Natural killer cell (primary cell): ENCODE measurements around the gene ANK3. TPM values are rescaled to one million over a fixed set of nuclear protein-coding genes. Genes with fewer than 3 reads are reported as not detected.

Experiments used
- ATAC-seq, 3 donors: fragments of 150-1000 bp in 2 of 3; fragments of 200-7000 bp in 1 of 3; cut with Tn5 transposase; 1 replicate in 1 of 3; 2 replicates in 2 of 3; pipeline ENCODE4 v1.10.0; 2021; ENCODE audit warnings: mild to moderate bottlenecking in 2 of 3, moderate library complexity in 2 of 3
- DNase-seq, 2 donors: peaks; one replicate each; pipeline versions ENCODE4 v3.0.0 to v3.0.0-alpha.2; 2013 to 2021; ENCODE audit warnings: mixed read lengths in 1 of 2
- H3K27ac ChIP-seq: one replicate; pipeline ENCODE4 v1.5.1; 2013; ENCODE audit warnings: mild to moderate bottlenecking, low read length
- H3K27me3 ChIP-seq: one replicate; pipeline ENCODE4 v1.6.1; 2013; ENCODE audit warnings: low read length; ENCODE audit not compliant: control insufficient read depth, insufficient read depth
- H3K36me3 ChIP-seq: one replicate; pipeline ENCODE4 v1.6.1; 2013; ENCODE audit warnings: low read length; ENCODE audit not compliant: control insufficient read depth, insufficient read depth
- H3K4me1 ChIP-seq: one replicate; pipeline ENCODE4 v1.6.1; 2013; ENCODE audit warnings: low read length; ENCODE audit not compliant: control insufficient read depth, insufficient read depth
- H3K4me3 ChIP-seq: one replicate; pipeline ENCODE4 v1.5.1; 2013; ENCODE audit warnings: low read length
- H3K9me3 ChIP-seq: one replicate; pipeline ENCODE4 v1.6.1; 2013; ENCODE audit warnings: low read length; ENCODE audit not compliant: control insufficient read depth, insufficient read depth
- H3K27ac Mint-ChIP-seq, 2 donors: one replicate each; pipeline ENCODE4 v1.8.0; 2022; ENCODE audit warnings: mild to moderate bottlenecking in 2 of 2, mixed read lengths in 2 of 2, moderate library complexity in 1 of 2
- H3K27me3 Mint-ChIP-seq, 2 donors: one replicate each; pipeline ENCODE4 v1.8.0; 2022; ENCODE audit warnings: low read depth in 2 of 2, mixed read lengths in 2 of 2
- H3K36me3 Mint-ChIP-seq: one replicate; pipeline ENCODE4 v1.8.0; 2022; ENCODE audit warnings: mixed read lengths
- H3K4me1 Mint-ChIP-seq, 2 donors: one replicate each; pipeline ENCODE4 v1.8.0; 2022; ENCODE audit warnings: mixed read lengths in 2 of 2
- H3K4me3 Mint-ChIP-seq: one replicate; pipeline ENCODE4 v1.8.0; 2022; ENCODE audit warnings: mild to moderate bottlenecking, moderate library complexity, mixed read lengths
- H3K9me3 Mint-ChIP-seq, 2 donors: one replicate each; pipeline ENCODE4 v1.8.0; 2022; ENCODE audit warnings: mixed read lengths in 2 of 2
- WGBS: methylation state at CpG from one replicate; pipeline ENCODE4 v1.1.7; 2013; ENCODE audit warnings: missing lambda C conversion rate; ENCODE audit not compliant: insufficient coverage; 5-methylcytosine and 5-hydroxymethylcytosine counted together
- intact Hi-C: fragments of 100-400 bp; cut with micrococcal nuclease; formaldehyde crosslinking; loops from one replicate; pipeline ENCODE4 v1.14.2; 2022
- total RNA-seq, 4 donors: library from RNA; stranded (reverse); fragments of 120-200 nt in 1 of 4; gene quantifications; one replicate each; pipeline versions ENCODE4 v1.2.3 to v1.2.4, GENCODE V29; 2013 to 2022
- TF ChIP-seq, protein P1 (sequence below): fragments of 200-600 bp; IDR thresholded peaks from one replicate; pipeline ENCODE4 v1.8.0; 2022; ENCODE audit warnings: antibody characterized with exemption

Gene ANK3
- total RNA-seq, 3 donors from 2014 or later (not counting 1 experiment from before 2014, with no cell fraction given), result 4.4 to 12.9 (median 11.4) TPM

DNA sequence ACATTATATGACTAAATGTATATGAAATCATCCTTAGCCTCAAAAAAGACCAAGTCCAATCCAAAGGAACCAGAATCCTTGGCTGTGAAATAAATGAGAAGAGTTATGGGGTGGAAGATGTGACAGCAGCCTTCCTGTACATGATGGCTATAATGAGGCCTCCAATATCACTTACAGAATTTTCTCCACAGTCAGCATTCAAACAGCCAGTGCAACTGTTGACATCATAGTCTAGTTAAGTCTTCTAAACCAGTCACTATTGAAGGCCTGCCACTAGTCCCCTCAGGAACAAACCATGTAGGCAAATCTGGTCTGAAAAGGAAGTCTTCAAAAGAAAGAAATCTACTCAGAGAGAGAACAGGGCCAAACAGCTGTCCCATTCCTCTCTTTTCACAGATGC is 263.8 kb downstream of the ANK3 start:
- no peaks in the 10 kb centered on the region for H3K36me3 ChIP-seq
- H3K27ac ChIP-seq, result no peak overlapping the region
- no peaks in the 10 kb centered on the region for H3K27me3 ChIP-seq
- H3K4me1 ChIP-seq, result no peaks in the 10 kb centered on the region
- ATAC-seq, result no peak
- Mint-ChIP-seq H3K4me1 (no peaks in the 10 kb centered on the region), H3K36me3 (no peaks in the 10 kb centered on the region), H3K27ac (no peak overlapping the region), H3K9me3 (no peaks in the 10 kb centered on the region), H3K27me3 (no peaks in the 10 kb centered on the region), H3K4me3 (no peak overlapping the region)
- TF ChIP-seq, protein P1, sequence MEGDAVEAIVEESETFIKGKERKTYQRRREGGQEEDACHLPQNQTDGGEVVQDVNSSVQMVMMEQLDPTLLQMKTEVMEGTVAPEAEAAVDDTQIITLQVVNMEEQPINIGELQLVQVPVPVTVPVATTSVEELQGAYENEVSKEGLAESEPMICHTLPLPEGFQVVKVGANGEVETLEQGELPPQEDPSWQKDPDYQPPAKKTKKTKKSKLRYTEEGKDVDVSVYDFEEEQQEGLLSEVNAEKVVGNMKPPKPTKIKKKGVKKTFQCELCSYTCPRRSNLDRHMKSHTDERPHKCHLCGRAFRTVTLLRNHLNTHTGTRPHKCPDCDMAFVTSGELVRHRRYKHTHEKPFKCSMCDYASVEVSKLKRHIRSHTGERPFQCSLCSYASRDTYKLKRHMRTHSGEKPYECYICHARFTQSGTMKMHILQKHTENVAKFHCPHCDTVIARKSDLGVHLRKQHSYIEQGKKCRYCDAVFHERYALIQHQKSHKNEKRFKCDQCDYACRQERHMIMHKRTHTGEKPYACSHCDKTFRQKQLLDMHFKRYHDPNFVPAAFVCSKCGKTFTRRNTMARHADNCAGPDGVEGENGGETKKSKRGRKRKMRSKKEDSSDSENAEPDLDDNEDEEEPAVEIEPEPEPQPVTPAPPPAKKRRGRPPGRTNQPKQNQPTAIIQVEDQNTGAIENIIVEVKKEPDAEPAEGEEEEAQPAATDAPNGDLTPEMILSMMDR, result no peak
- no peak overlapping the region for H3K4me3 ChIP-seq
- DNase-seq, result no peak
- no peaks in the 10 kb centered on the region for H3K9me3 ChIP-seq
- intact Hi-C loops, result no loop called here

- H3K9me3 Mint-ChIP-seq, result no peaks in the 10 kb centered on the region
- WGBS, result 94% methylated on average over 3 of the region's 5 CpGs
- no peak for ATAC-seq
- Histone ChIP-seq H3K9me3 (no peaks in the 10 kb centered on the region), H3K4me3 (no peak overlapping the region), H3K4me1 (no peaks in the 10 kb centered on the region), H3K27ac (no peak overlapping the region), H3K36me3 (no peaks in the 10 kb centered on the region), H3K27me3 (no peaks in the 10 kb centered on the region)
- H3K27ac Mint-ChIP-seq, result no peak overlapping the region
- intact Hi-C loops, result no loop called here
- no peaks in the 10 kb centered on the region for H3K27me3 Mint-ChIP-seq
- TF ChIP-seq, protein P1, result no peak
- no peak overlapping the region for H3K4me3 Mint-ChIP-seq
- no peak for DNase-seq
- H3K4me1 Mint-ChIP-seq, result no peaks in the 10 kb centered on the region
- no peaks in the 10 kb centered on the region for H3K36me3 Mint-ChIP-seq
Observed at GRCh38 chr10:60124536-60124935, 265.1 kb downstream of the ANK3 start.

DNA sequence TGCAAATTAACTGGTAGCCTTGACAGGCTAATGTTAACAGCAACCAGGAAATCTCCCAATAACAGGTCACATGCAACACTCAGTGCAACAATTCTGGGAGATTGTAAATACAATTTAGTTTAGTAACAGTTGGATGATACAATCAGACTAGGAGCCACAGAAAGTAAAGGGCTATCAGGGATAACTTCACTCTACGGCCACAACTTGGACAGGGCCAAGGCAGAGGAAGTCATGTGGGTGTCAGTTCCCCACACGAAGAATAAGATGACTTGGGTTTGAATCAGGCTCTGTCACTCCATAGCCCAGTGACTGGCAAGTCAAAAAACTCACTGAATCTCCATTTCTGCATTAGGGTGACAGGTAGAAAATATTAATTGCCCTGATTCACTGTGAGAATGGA is 266.0 kb downstream of the ANK3 start:
- Mint-ChIP-seq H3K27ac (no peak overlapping the region), H3K27me3 (no peaks in the 10 kb centered on the region), H3K4me1 (no peaks in the 10 kb centered on the region), H3K9me3 (no peaks in the 10 kb centered on the region), H3K36me3 (no peaks in the 10 kb centered on the region), H3K4me3 (no peak overlapping the region)
- no peak for DNase-seq
- 70% methylated on average over 2 of the region's 2 CpGs for WGBS
- Histone ChIP-seq H3K27ac (no peak overlapping the region), H3K9me3 (no peaks in the 10 kb centered on the region), H3K4me1 (no peaks in the 10 kb centered on the region), H3K4me3 (no peak overlapping the region), H3K36me3 (no peaks in the 10 kb centered on the region), H3K27me3 (no peaks in the 10 kb centered on the region)
- TF ChIP-seq, protein P1, result no peak
- intact Hi-C loops, result no loop called here
- no peak for ATAC-seq

GRCh38 chr10:60123172-60123571 is 266.5 kb downstream of the ANK3 start:
- Histone ChIP-seq H3K4me1 (no peaks in the 10 kb centered on the region), H3K4me3 (no peak overlapping the region), H3K27me3 (no peaks in the 10 kb centered on the region), H3K27ac (no peak overlapping the region), H3K9me3 (no peaks in the 10 kb centered on the region), H3K36me3 (no peaks in the 10 kb centered on the region)
- H3K4me3 Mint-ChIP-seq, result no peak overlapping the region
- no peak for ATAC-seq
- no peaks in the 10 kb centered on the region for H3K9me3 Mint-ChIP-seq
- intact Hi-C loops, result no loop called here
- no peaks in the 10 kb centered on the region for H3K36me3 Mint-ChIP-seq
- no peaks in the 10 kb centered on the region for H3K4me1 Mint-ChIP-seq
- no peak overlapping the region for H3K27ac Mint-ChIP-seq
- DNase-seq, result no peak
- no peaks in the 10 kb centered on the region for H3K27me3 Mint-ChIP-seq
- TF ChIP-seq, protein P1, result no peak
- 100% methylated on average over 1 of the region's 3 CpGs for WGBS
